ENCODE data around the gene GNA15.
A peak's percentile ranks its signal among the peaks of the same experiment; 100 is the strongest.

Gene GNA15

DNA sequence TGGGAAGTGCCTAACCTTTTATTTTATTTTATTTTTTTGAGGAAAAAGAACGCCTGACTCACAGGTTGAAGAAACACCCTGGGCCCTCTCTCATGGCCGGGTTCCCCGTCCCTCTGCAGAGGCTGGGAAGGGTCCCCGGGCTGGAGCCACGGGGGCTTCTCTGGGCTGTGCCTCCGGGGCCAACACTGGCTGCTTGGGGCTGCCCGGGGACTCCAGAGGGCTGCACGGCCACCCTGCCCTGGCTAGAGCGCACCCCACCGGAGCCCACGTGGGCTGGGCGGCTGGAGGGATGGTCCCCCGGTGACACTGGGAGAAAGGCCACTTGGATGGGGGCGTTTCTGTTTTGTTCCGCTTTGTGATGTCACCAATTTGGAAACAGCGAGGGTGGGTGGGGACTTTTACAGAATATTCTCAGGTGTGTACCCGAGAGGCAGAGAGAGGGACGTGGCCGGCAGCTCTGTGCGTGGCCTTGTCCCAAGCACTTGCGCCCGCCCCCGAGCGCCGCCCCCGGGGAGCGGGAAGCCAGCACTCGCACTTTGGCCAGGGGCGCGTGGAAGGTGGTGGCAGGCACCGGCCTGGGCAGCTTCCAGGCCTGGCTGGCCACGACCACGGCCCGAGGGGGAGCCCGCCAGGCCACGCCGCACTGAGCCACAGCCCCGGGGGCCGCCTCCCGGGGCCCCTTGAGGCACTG is 13.9 kb upstream of the GNA15 start:
- no peak for TF ChIP-seq CTCF (IDR thresholded peaks at IDR 0.05; ENCODE audit: borderline replicate concordance, control extremely low read depth, extremely low read depth, insufficient read depth, missing control alignments)
- no peak for DNase-seq (ENCODE audit: low spot score)
- in situ Hi-C loops (cut with MboI; ENCODE audit: low sequenced_read_pairs, unreplicated experiment), result no loop called here

- TF ChIP-seq CTCF (IDR thresholded peaks at IDR 0.05; ENCODE audit: borderline replicate concordance, control extremely low read depth, extremely low read depth, insufficient read depth, missing control alignments), result no peak
- no peak for DNase-seq (ENCODE audit: low spot score)
- in situ Hi-C loops (cut with MboI; ENCODE audit: low sequenced_read_pairs, unreplicated experiment), result no loop called here
Measured at GRCh38 chr19:3122512-3122870, 13.3 kb upstream of the GNA15 start.

DNA sequence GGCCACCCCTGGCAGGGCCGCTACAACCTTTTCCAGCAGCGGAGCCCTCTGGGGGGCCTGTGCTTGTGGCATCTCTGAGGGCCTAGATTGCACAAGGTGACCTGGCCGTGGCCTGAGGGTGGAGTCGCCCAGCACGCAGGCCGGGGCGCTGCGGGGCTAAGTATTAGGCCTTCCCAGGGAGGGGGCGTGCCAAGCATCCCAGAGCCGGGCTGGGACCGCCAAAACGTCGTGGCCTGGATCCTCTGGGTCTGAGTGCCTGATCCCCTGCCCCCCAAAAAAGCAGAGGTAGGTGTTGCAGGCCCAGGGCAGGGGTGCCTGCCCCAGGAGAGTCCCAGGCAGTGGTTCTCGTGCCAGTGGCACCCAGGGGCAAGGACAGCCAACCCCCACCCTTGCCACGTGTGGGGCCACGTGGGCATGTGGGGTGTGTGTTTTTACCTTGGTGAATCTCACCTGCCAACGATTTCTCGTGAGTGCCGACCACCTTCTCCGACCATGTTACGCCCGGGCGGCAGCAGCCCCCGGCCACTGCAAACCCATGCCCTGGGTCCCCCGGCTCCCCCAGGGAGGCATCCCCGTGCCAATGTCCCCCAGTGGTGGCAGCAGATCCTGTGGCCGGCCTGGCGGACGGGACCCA is 12.6 kb upstream of the GNA15 start:
- no peak for DNase-seq (ENCODE audit: low spot score)
- TF ChIP-seq CTCF (IDR thresholded peaks at IDR 0.05; ENCODE audit: borderline replicate concordance, control extremely low read depth, extremely low read depth, insufficient read depth, missing control alignments), result no peak
- in situ Hi-C loops (cut with MboI; ENCODE audit: low sequenced_read_pairs, unreplicated experiment), result no loop called here

GRCh38 chr19:3123956-3124355 is 11.9 kb upstream of the GNA15 start:
- in situ Hi-C loops (cut with MboI; ENCODE audit: low sequenced_read_pairs, unreplicated experiment), result no loop called here
- no peak for TF ChIP-seq CTCF (IDR thresholded peaks at IDR 0.05; ENCODE audit: borderline replicate concordance, control extremely low read depth, extremely low read depth, insufficient read depth, missing control alignments)
- no peak for DNase-seq (ENCODE audit: low spot score)

- TF ChIP-seq CTCF (IDR thresholded peaks at IDR 0.05; ENCODE audit: borderline replicate concordance, control extremely low read depth, extremely low read depth, insufficient read depth, missing control alignments), result no peak
- no peak for DNase-seq (ENCODE audit: low spot score)
- in situ Hi-C loops (cut with MboI; ENCODE audit: low sequenced_read_pairs, unreplicated experiment), result no loop called here
Measured at GRCh38 chr19:3124630-3125029, 11.2 kb upstream of the GNA15 start.

DNA sequence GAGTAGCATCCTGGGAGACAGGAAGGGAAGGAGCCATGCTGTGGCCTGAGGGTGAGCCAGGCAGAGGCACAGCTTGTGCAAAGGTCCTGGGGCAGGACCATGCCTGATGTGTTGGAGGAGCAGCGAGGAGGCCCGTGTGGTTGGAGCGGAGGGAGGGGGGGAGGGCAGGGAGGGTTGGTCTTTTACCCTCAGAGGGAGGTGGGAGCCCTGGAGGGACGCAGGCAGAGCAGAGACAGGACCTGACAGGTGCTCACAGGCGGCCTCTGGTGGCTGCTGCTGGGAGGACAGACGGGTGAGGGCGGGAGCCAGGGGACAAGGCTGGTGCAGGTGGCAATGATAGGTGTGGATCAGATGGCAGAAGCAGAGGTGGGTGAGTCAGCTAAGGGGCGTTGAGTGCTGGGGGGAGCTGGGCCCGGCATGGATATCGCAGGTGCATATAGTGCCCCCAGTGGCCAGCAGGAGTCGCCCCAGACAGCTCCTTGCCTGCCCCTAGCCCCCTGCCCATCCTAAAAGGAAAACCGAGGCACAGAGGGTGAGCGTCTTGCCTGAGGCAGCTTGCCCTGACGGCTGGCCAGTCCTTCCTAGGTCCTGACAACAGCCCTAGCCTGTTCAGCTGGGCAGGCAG is 9.8 kb upstream of the GNA15 start:
- in situ Hi-C loops (cut with MboI; ENCODE audit: low sequenced_read_pairs, unreplicated experiment), result no loop called here
- peak; percentile 48 for TF ChIP-seq CTCF (IDR thresholded peaks at IDR 0.05; ENCODE audit: borderline replicate concordance, control extremely low read depth, extremely low read depth, insufficient read depth, missing control alignments)
- DNase-seq (ENCODE audit: low spot score), result peak; percentile 85
